ENCODE results near the gene DESI2. TPM values are rescaled to one million over a fixed set of nuclear protein-coding genes. Genes with fewer than 3 reads are reported as not detected.

DESI2 gene
- total RNA-seq, 2 experiments from 2014 or later: 40.6 to 57.5 TPM

- intact Hi-C loops (cut with micrococcal nuclease; ENCODE audit: unreplicated experiment): no loop called here
These were observed 47.0 kb upstream of the DESI2 start for GRCh38 chr1:244605835-244606370.

DNA sequence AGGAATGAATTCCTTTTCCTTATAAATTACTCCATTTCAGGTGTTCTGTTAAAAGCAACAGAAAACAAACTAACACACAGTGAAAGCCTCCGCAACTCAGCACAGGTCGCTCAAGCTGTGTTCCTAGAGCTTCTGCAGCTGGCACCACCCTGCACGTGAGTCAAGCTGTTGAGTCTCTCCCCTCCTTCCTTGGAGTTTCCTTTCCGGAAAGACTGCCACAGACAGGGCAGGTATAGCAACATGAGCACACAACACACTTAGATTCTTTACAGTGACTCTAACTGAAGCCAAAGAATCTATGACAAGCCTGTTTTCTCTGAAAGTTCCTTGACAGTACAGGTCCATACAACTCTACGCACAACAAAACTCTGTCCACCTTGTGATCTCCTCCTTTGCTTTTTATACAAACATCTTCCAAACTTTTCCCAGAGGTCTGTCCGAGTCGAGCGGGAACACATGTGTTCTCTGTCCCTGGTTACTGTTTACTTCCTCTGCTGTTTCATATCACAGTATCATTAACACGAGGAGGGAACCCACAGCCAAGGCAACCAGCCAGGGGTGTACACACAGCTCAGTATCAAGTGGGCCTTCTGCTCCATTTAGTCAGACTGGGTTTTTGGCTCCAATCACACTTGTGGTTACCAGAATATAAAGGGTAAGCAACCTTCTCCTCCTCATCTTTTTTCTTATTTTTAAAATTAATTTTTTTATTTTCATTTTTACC, 38.7 kb upstream of the DESI2 start:
- Histone ChIP-seq H3K9me2 (ENCODE audit: insufficient read depth, low read length) (no peaks in the 10 kb centered on the region), H2AFZ (ENCODE audit: low read length) (no peak overlapping the region), H3K4me1 (ENCODE audit: insufficient read depth, low read length, poor library complexity, severe bottlenecking) (no peaks in the 10 kb centered on the region), H3K36me3 (ENCODE audit: insufficient read depth, low read length) (no peaks in the 10 kb centered on the region), H3K79me2 (ENCODE audit: insufficient read depth, low read depth, low read length) (no peaks in the 10 kb centered on the region), H3K4me2 (ENCODE audit: low read length) (no peak overlapping the region), H3K4me3 (ENCODE audit: low read depth, low read length, poor library complexity, severe bottlenecking) (no peak overlapping the region), H3K27ac (ENCODE audit: low read depth, low read length, poor library complexity, severe bottlenecking) (no peak overlapping the region), H4K20me1 (ENCODE audit: insufficient read depth, low read length) (no peaks in the 10 kb centered on the region), H3K9me3 (ENCODE audit: low read length) (no peaks in the 10 kb centered on the region)
- ChIA-PET POLR2A (no interaction called here), CTCF (ENCODE audit: unreplicated experiment) (interaction anchor here (0.5 kb wide), 1 partner anchor 113 kb away, joined by 7 read pairs; no protein-coding TSS in a partner anchor)
- TF ChIP-seq, protein P1, sequence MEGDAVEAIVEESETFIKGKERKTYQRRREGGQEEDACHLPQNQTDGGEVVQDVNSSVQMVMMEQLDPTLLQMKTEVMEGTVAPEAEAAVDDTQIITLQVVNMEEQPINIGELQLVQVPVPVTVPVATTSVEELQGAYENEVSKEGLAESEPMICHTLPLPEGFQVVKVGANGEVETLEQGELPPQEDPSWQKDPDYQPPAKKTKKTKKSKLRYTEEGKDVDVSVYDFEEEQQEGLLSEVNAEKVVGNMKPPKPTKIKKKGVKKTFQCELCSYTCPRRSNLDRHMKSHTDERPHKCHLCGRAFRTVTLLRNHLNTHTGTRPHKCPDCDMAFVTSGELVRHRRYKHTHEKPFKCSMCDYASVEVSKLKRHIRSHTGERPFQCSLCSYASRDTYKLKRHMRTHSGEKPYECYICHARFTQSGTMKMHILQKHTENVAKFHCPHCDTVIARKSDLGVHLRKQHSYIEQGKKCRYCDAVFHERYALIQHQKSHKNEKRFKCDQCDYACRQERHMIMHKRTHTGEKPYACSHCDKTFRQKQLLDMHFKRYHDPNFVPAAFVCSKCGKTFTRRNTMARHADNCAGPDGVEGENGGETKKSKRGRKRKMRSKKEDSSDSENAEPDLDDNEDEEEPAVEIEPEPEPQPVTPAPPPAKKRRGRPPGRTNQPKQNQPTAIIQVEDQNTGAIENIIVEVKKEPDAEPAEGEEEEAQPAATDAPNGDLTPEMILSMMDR (conservative IDR thresholded peaks at IDR 0.05; ENCODE audit: low read length): no peak
- TF ChIP-seq EZH2phosphoT487 (IDR thresholded peaks at IDR 0.05; ENCODE audit: borderline replicate concordance, low read depth, low read length): no peak
- no peak for DNase-seq (ENCODE audit: low spot score)
- intact Hi-C loops (cut with micrococcal nuclease; ENCODE audit: unreplicated experiment): no loop called here
- no TSS peak for BruUV-seq (replicated peaks)

More at GRCh38 chr1:244605835-244606370, 47.0 kb upstream of the DESI2 start:
- Histone ChIP-seq H3K36me3 (ENCODE audit: insufficient read depth, low read length) (no peaks in the 10 kb centered on the region), H3K9me3 (ENCODE audit: low read length) (no peaks in the 10 kb centered on the region), H3K79me2 (ENCODE audit: insufficient read depth, low read depth, low read length) (no peaks in the 10 kb centered on the region), H3K4me1 (ENCODE audit: insufficient read depth, low read length, poor library complexity, severe bottlenecking) (no peaks in the 10 kb centered on the region), H3K4me3 (ENCODE audit: low read depth, low read length, poor library complexity, severe bottlenecking) (no peak overlapping the region), H2AFZ (ENCODE audit: low read length) (no peak overlapping the region), H4K20me1 (ENCODE audit: insufficient read depth, low read length) (no peaks in the 10 kb centered on the region), H3K4me2 (ENCODE audit: low read length) (no peak overlapping the region), H3K27ac (ENCODE audit: low read depth, low read length, poor library complexity, severe bottlenecking) (no peak overlapping the region), H3K9me2 (ENCODE audit: insufficient read depth, low read length) (no peaks in the 10 kb centered on the region)
- no peak for TF ChIP-seq EZH2phosphoT487 (IDR thresholded peaks at IDR 0.05; ENCODE audit: borderline replicate concordance, low read depth, low read length)
- TF ChIP-seq, protein P1 (conservative IDR thresholded peaks at IDR 0.05; ENCODE audit: low read length): no peak
- DNase-seq (ENCODE audit: low spot score): no peak
- BruUV-seq (replicated peaks): no TSS peak
- CTCF ChIA-PET (ENCODE audit: unreplicated experiment): interaction anchor here (0.8 kb wide), 1 partner anchor 191 kb away, joined by 3 read pairs; no protein-coding TSS in a partner anchor
- POLR2A ChIA-PET: interaction anchor here (1.2 kb wide), 1 partner anchor 440 kb away, joined by 3 read pairs; no protein-coding TSS in a partner anchor

DNA sequence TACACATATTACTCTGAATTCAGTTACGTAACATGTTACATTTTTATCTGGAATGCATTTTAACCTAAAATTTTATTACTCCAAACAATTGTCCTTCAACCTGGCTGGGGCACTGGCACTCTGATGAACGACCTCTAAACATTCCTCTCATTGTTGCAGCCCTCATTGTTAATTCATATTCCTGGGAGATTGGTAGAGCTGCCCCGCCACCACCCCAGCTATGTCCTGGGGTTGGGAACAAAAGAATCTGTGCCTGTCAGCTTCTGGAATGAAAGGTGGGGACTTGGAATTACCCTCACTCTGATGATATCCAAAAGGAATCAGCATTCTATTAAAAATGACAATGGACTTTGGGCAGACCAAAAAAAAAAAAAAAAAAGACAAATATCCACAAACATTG, 38.0 kb upstream of the DESI2 start:
- ChIA-PET CTCF (ENCODE audit: unreplicated experiment) (interaction anchor here (0.5 kb wide), 1 partner anchor 112 kb away, joined by 7 read pairs; no protein-coding TSS in a partner anchor), POLR2A (no interaction called here)

More for the DNA sequence above, 38.0 kb upstream of the DESI2 start:
- BruUV-seq (replicated peaks): no TSS peak
- Histone ChIP-seq H3K79me2 (ENCODE audit: insufficient read depth, low read depth, low read length) (no peaks in the 10 kb centered on the region), H3K9me3 (ENCODE audit: low read length) (no peaks in the 10 kb centered on the region), H2AFZ (ENCODE audit: low read length) (no peak overlapping the region), H3K36me3 (ENCODE audit: insufficient read depth, low read length) (no peaks in the 10 kb centered on the region), H3K4me1 (ENCODE audit: insufficient read depth, low read length, poor library complexity, severe bottlenecking) (no peaks in the 10 kb centered on the region), H3K27ac (ENCODE audit: low read depth, low read length, poor library complexity, severe bottlenecking) (no peak overlapping the region), H3K4me3 (ENCODE audit: low read depth, low read length, poor library complexity, severe bottlenecking) (no peak overlapping the region), H3K9me2 (ENCODE audit: insufficient read depth, low read length) (no peaks in the 10 kb centered on the region), H4K20me1 (ENCODE audit: insufficient read depth, low read length) (no peaks in the 10 kb centered on the region), H3K4me2 (ENCODE audit: low read length) (no peak overlapping the region)
- TF ChIP-seq, protein P1 (conservative IDR thresholded peaks at IDR 0.05; ENCODE audit: low read length): no peak
- no peak for TF ChIP-seq EZH2phosphoT487 (IDR thresholded peaks at IDR 0.05; ENCODE audit: borderline replicate concordance, low read depth, low read length)
- intact Hi-C loops (cut with micrococcal nuclease; ENCODE audit: unreplicated experiment): no loop called here
- no peak for DNase-seq (ENCODE audit: low spot score)
